Ishikawa (cell line): Measurements from ENCODE around the gene ACMSD.

Source experiments
- CEBPB ChIP-seq: IDR thresholded peaks from 2 replicates; pipeline ENCODE4 v1.6.1; 2012
- CREB1 ChIP-seq: IDR thresholded peaks from 2 replicates; pipeline ENCODE4 v1.6.1; 2012; ENCODE audit warnings: low read depth
- EP300 ChIP-seq: IDR thresholded peaks from 2 replicates; pipeline ENCODE4 v1.6.1; 2012; ENCODE audit warnings: borderline replicate concordance
- NFIC ChIP-seq: IDR thresholded peaks from 2 replicates; pipeline ENCODE4 v1.6.1; 2012
- RAD21 ChIP-seq: IDR thresholded peaks from 2 replicates; pipeline ENCODE4 v1.6.1; 2012; ENCODE audit warnings: low read depth
- TAF1 ChIP-seq: IDR thresholded peaks from 2 replicates; pipeline ENCODE4 v1.6.1; 2012; ENCODE audit warnings: low read depth, mild to moderate bottlenecking
- TEAD4 ChIP-seq: IDR thresholded peaks from 2 replicates; pipeline ENCODE4 v1.6.1; 2012
- USF1 ChIP-seq: IDR thresholded peaks from 2 replicates; pipeline ENCODE4 v1.6.1; 2012
- YY1 ChIP-seq: IDR thresholded peaks from 2 replicates; pipeline ENCODE4 v1.6.1; 2012; ENCODE audit warnings: low read depth
- ZBTB7A ChIP-seq: IDR thresholded peaks from 2 replicates; pipeline ENCODE4 v1.6.1; 2012; ENCODE audit warnings: low read depth

- no peak for TF ChIP-seq ZBTB7A
- TF ChIP-seq CEBPB, result no peak
- no peak for TF ChIP-seq RAD21
- no peak for TF ChIP-seq CREB1
- no peak for TF ChIP-seq TAF1
- TF ChIP-seq USF1, result no peak
- no peak for TF ChIP-seq NFIC
- TF ChIP-seq YY1, result no peak
- no peak for TF ChIP-seq TEAD4
- TF ChIP-seq EP300, result no peak
Measured at GRCh38 chr2:134795765-134796164, 42.7 kb upstream of the ACMSD start.
